ELF-1 (cell line): ENCODE measurements around the gene OSBPL10.

Experiments used
- DNase-seq: peaks from one replicate; pipeline ENCODE4 v3.0.0-alpha.2; 2016; ENCODE audit warnings: low read depth, low spot score

OSBPL10 gene

DNA sequence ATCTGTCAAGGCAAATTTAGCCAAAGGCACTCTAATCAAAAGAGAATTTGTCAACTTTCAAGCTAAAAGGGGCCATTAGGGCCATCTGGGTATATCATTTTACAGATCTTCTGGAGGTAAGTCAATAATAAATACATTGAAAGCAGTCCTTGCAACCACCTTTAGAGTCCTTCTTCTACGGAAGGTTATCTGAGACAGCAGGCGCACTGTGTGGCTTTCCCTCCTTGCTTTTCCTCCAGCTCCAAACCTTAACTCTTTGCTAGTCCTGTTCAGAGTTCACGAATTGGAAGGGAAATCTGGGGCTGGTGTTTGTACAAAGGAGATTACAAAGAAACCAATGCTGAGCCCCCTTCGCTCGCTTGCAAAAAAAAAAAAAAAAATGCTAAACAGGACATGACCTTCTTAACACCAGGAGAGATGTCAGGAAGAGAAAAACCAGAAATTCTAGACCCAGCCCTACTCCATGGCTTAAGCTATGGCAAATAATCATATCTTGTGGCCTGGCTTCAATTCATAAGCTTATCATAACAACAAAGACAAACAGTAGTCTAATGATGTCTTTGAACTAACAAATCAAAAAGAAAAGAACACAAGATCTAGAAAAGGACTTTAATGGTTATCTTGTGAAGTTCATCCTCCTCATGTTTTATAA is 232.7 kb downstream of the OSBPL10 start:
- DNase-seq: no peak

- no peak for DNase-seq
Measured at GRCh38 chr3:31747785-31748184, 233.3 kb downstream of the OSBPL10 start.

- DNase-seq: no peak
Measured at GRCh38 chr3:31744913-31745312, 236.1 kb downstream of the OSBPL10 start.

DNA sequence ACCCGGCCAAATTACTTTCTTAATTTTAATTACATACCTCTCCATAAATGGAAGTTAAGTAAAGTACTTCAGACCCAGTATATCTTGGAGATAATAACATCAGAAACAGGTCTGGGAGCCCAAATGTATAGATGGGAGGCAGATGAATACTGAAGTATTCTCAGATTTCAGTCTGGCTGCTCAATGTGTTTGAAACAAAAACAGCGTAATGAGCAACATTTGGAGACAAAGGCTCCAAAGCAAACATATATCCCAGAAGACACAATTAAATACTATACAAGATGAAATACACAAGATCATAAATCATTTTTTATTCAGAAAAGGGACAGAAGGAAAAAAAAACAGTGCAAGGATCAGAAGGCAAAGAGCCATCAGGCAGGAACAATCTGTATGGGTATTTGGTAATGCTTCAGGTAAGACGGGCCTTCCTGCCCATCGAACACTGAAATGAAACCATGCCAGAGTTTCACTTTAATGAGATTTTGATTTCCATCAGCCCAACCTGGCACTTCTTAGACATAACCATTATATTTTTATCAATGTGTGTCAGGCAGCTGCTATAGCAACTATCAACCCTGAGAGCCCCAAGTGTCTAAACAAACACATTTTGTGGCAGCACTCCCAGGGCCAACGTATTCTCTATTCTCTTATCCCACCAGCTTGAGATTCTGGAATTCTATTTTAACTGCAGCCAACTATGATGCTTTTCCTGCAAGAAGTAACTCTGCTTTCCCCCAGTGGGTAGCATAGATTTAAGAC is 237.6 kb downstream of the OSBPL10 start:
- no peak for DNase-seq

GRCh38 chr3:31740397-31740796 is 240.7 kb downstream of the OSBPL10 start:
- no peak for DNase-seq

DNA sequence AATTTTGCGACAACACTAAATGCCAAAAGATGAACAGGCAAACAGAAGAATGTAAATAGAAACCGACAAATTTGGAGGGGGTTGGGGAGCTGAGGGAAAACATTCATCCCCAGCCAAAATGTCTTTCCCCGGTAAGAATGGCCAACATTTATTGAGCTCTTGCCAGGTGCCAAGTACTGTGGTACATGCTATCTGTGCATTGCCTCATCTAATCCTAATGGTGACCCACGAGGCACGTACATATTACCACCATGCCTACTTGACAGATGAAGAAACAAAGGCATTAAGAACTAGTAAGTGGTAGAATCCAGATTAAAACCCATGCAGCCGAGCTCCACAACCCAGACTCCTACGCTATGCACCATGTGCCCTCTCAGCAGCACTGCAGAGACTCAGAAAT is 242.7 kb downstream of the OSBPL10 start:
- no peak for DNase-seq

DNA sequence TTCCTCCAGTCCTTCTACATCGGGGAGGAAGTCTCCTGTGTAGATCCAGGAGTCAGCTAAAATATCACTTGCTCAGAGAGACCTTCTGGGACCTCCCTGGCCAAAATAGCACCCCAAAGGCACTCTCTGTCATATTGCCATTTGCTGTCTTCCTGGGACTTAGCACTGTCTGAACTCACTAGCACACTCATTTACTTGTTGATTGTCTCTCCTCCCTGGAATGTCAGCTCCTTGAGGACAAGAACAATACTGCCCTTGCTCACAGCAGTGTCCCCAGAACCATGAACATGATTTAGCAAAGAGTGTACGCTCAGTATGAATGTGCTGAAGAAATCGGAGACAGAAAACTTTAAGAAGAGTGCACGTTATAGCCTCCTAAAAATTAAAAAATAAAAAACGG is 245.4 kb downstream of the OSBPL10 start:
- DNase-seq: no peak

GRCh38 chr3:31733234-31733667 is 247.8 kb downstream of the OSBPL10 start:
- DNase-seq: no peak

DNA sequence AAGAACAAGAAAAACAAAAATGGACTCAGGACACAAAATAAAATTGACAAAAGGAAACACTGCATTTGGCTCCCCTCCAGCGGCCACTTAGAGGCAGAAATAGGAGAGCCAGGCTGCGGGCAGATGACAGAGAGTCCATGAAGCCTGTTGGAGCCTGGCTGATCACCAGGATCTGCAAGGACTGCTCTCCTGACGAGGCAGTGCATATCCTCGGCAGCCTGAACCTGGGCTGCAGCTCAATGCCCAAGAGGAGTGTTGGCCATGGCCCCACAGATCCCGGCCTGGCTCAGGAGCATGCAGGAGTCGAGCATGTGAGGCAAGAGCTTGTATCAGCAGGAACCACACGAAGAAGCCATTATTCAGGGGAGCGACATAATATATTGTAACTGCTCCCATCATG is 248.5 kb downstream of the OSBPL10 start:
- DNase-seq: no peak

DNA sequence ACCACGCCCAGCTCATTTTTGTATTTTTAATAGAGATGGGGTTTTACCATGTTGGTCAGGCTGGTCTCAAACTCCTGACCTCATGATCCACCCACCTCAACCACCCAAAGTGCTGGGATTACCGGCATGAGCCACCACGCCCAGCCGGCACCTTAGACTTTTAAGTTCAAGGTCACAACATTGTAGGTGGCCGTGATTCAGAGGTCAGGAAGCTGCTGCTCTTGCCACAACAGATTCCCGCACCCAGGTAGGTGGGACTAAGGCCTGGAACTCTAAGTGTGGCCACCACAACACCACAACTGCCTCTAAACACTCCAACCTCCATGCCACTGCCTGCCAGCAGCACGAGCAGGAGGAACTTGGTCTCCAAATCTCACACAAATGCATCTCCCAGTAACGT is 251.5 kb downstream of the OSBPL10 start:
- no peak for DNase-seq

GRCh38 chr3:31729082-31729481 is 252.0 kb downstream of the OSBPL10 start:
- no peak for DNase-seq

- no peak for DNase-seq
Measured at GRCh38 chr3:31728403-31728802, 252.7 kb downstream of the OSBPL10 start.

- DNase-seq: no peak
Measured at GRCh38 chr3:31725976-31726375, 255.1 kb downstream of the OSBPL10 start.

- DNase-seq: no peak
Measured at GRCh38 chr3:31725568-31725967, 255.5 kb downstream of the OSBPL10 start.

DNA sequence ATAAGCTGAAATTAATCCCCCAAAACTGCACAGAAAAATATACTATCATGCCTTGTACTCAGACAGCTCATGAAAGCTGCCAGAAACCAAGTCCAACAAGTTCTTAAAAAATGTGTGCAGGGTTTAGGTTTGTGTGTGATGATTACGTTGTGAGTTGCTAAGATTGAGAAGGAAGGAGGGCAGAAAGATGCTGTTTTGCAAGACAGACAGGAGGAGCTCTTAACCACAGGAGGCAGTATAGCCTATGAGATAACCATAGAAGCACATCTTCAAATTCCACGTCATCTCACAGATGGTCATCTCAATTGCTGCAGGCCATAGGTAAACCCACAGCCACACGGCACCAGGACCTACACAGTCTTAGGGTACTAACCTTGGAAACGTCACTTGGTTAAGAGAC is 256.4 kb downstream of the OSBPL10 start:
- peak; percentile 27 for DNase-seq

DNA sequence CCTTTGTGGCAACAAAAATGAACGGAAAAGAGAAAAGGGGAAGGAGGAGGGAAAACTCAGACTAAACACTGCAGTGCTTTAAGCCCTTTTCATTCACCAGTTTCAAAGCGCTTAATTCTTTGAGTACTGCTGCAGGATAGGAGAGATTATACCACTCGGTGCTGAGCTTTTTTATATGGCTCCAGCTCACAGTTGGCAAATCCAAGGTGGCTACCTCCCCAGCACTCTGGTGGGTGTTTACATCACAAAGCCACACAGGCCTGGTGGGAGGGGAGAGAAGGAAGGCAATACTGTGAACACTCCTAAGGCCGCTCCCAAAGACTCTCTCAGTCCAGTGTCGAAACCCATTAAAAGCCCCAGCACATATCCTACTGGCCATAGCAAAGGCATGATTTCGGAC is 256.9 kb downstream of the OSBPL10 start:
- peak; percentile 66 for DNase-seq

DNA sequence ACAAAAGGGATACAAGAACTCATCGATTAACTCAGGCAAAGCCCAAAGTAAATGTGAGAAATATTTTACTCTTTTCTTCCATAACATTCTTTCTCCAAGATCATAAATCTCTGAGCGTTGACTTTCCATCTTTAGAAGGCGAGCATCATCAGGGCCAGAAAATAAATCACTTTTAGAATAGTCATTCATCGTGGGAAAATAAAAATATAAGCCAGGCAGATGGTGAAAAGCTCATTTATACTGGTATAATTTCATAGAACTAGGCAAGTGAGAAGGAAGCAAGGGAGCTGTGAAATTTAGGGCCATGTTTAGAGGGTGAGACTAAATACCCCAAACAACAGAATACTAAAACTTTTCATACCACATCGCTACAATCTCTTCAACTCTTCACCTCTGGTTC is 257.4 kb downstream of the OSBPL10 start:
- no peak for DNase-seq

GRCh38 chr3:31721676-31722075 is 259.4 kb downstream of the OSBPL10 start:
- no peak for DNase-seq

GRCh38 chr3:31714495-31715280 is 266.4 kb downstream of the OSBPL10 start:
- DNase-seq: no peak

DNA sequence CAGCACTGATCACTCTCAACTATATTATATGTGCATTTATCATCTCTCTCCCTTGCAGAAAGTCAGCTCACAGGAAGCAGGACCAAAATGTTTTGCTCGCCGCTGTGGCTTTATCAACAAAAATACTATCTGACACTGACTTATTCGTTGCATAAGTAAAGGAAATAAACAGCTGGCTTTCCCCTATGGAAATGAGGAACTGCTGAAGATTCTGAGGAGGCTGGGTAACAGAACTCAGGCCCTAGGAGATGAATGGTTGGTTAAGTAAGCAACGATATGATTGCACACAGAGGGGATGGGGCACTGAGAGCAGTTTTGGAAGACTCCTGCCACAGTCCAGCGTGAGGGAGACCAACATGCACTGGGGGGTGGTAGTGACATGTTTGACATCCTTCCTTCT is 267.2 kb downstream of the OSBPL10 start:
- DNase-seq: no peak

GRCh38 chr3:31710123-31710803 is 270.8 kb downstream of the OSBPL10 start:
- DNase-seq: no peak

DNA sequence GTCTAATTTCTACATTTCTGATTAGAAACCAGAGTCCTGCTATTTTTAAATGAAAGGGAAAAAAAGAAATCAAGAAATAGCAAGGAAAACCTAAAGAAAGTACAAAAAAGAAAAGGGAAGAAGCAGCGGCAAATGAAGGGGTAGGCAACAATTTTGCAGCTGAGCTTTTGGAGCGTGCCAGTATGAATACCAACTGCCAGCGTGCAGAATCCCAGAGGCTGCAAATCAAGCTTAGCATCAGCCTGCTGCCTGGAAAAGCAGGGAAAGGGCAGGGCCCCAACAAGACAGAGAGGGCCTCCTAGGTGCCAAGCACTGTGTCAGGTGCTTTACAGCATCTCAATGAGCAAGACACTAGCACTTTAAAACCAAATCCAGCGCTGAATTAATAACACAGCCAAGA is 271.5 kb downstream of the OSBPL10 start:
- DNase-seq: no peak
